GM12878 (cell line): Measurements from ENCODE around the gene C22orf31. TPM values are rescaled to one million over a fixed set of nuclear protein-coding genes. Genes with fewer than 3 reads are reported as not detected.
A peak's percentile ranks its signal among the peaks of the same experiment; 100 is the strongest.

Source experiments
- ATAC-seq: fragments of 200-7000 bp; cut with Tn5 transposase; 3 replicates; pipeline ENCODE4 v1.9.1; 2020; ENCODE audit warnings: mild to moderate bottlenecking, moderate library complexity
- BruUV-seq: library from RNA; stranded (reverse); fragments of 400-500 nt; replicated peaks from 2 replicates; lab custom pipeline; 2021; lab: Mats Ljungman, UMichigan
- CTCF ChIA-PET: fragments of 300-600 bp; sonication (Branson Sonifier 250); formaldehyde crosslinking; extraction: SDS; loops from one replicate; lab custom pipeline; 2021; ENCODE audit warnings: inconsistent platforms; lab: Yijun Ruan, JAX
- POLR2A ChIA-PET: fragments of 350-600 bp; formaldehyde crosslinking; extraction: SDS; loops from one replicate; lab custom pipeline; 2021; ENCODE audit warnings: inconsistent platforms; lab: Charles Lee
- RAD21 ChIA-PET: fragments of 300-600 bp; sonication (Branson Sonifier 250); formaldehyde crosslinking; loops from one replicate; lab custom pipeline; 2023; ENCODE audit warnings: antibody characterized with exemption; ENCODE audit not compliant: unreplicated experiment; lab: Charles Lee
- SMC1A ChIA-PET: fragments of 300-600 bp; sonication (Branson Sonifier 250); formaldehyde crosslinking; loops from one replicate; lab custom pipeline; 2023; ENCODE audit not compliant: unreplicated experiment, uncharacterized antibody; lab: Charles Lee
- DNase-seq: peaks from one replicate; pipeline ENCODE4 v3.0.0-alpha.2; 2011; ENCODE audit warnings: low read depth, low spot score
- FAIRE-seq: peaks from 3 replicates; lab custom pipeline; 2011; peaks lifted over from hg19 to GRCh38; lab: Jason Lieb, UNC
- H2AFZ ChIP-seq: 2 replicates; pipeline ENCODE4 v1.6.0; 2011; ENCODE audit warnings: low read depth, low read length, control low read depth; ENCODE audit not compliant: control insufficient read depth
- H3K27ac ChIP-seq: 2 replicates; pipeline ENCODE4 v1.5.1; 2011; ENCODE audit warnings: control low read depth; ENCODE audit not compliant: control insufficient read depth, insufficient read depth
- H3K27me3 ChIP-seq, 2 experiments: replicated peaks in 1 of 2; 2 replicates each; pipeline versions ENCODE4 v1.6.0 to v1.6.1; 2011; ENCODE audit warnings: low read length in 1 of 2; ENCODE audit not compliant: control insufficient read depth in 2 of 2, insufficient read depth in 2 of 2
- H3K36me3 ChIP-seq, 2 experiments: 2 replicates each; pipeline ENCODE4 v1.5.1; 2011; ENCODE audit warnings: low read length in 1 of 2; ENCODE audit not compliant: control insufficient read depth in 2 of 2, insufficient read depth in 2 of 2
- H3K4me1 ChIP-seq: 2 replicates; pipeline ENCODE4 v1.6.1; 2011; ENCODE audit warnings: mild to moderate bottlenecking, low read length, moderate library complexity, mixed read lengths; ENCODE audit not compliant: control insufficient read depth, insufficient read depth
- H3K4me2 ChIP-seq: 2 replicates; pipeline ENCODE4 v1.6.0; 2011; ENCODE audit warnings: control low read depth; ENCODE audit not compliant: control insufficient read depth, insufficient read depth
- H3K4me3 ChIP-seq: fragments of 200-600 bp; sonication (generic); 2 replicates; pipeline ENCODE4 v1.5.1; 2016
- H3K79me2 ChIP-seq: 2 replicates; pipeline ENCODE4 v1.6.0; 2011; ENCODE audit warnings: low read length; ENCODE audit not compliant: control insufficient read depth, insufficient read depth
- H3K9ac ChIP-seq: 2 replicates; pipeline ENCODE4 v1.8.0; 2011; ENCODE audit warnings: low read length, control low read depth, mixed read lengths; ENCODE audit not compliant: control insufficient read depth, insufficient read depth
- H3K9me3 ChIP-seq: replicated peaks from 3 replicates; pipeline ENCODE4 v1.5.1; 2011; ENCODE audit warnings: mild to moderate bottlenecking, low read length; ENCODE audit not compliant: control insufficient read depth, insufficient read depth
- H4K20me1 ChIP-seq: 2 replicates; pipeline ENCODE4 v1.6.0; 2011; ENCODE audit not compliant: control insufficient read depth, insufficient read depth
- ATF7 ChIP-seq: fragments of 450-650 bp; IDR thresholded peaks from 2 replicates; pipeline ENCODE4 v1.6.1; 2016; ENCODE audit warnings: low read depth, mild to moderate bottlenecking
- BHLHE40 ChIP-seq, 2 experiments: fragments of 450-650 bp in 1 of 2; IDR thresholded peaks; 2 replicates each; pipeline ENCODE4 v1.6.1; 2011 to 2017; ENCODE audit warnings: low read depth in 2 of 2, borderline replicate concordance in 1 of 2, improper control_type of control experiment in 1 of 2, low read length in 1 of 2, mild to moderate bottlenecking in 1 of 2
- DPF2 ChIP-seq: fragments of 450-650 bp; IDR thresholded peaks from 2 replicates; pipeline ENCODE4 v1.6.1; 2017; ENCODE audit warnings: mild to moderate bottlenecking
- ETV6 ChIP-seq, 2 experiments: fragments of 450-650 bp in 1 of 2; IDR thresholded peaks in 1 of 2; conservative IDR thresholded peaks in 1 of 2; 2 replicates each; pipeline ENCODE4 v1.6.1; 2014; ENCODE audit warnings: antibody characterized with exemption in 1 of 2, borderline replicate concordance in 1 of 2, low read depth in 1 of 2, mild to moderate bottlenecking in 1 of 2, moderate library complexity in 1 of 2
- FOXM1 ChIP-seq: IDR thresholded peaks from 2 replicates; pipeline ENCODE4 v1.6.1; 2012; ENCODE audit warnings: low read depth, mild to moderate bottlenecking, inconsistent platforms, low read length, moderate library complexity
- IKZF1 ChIP-seq: fragments of 450-650 bp; conservative IDR thresholded peaks from 2 replicates; pipeline ENCODE4 v1.6.1; 2017; ENCODE audit warnings: antibody characterized with exemption, mild to moderate bottlenecking
- IKZF2 ChIP-seq, 2 experiments: fragments of 450-650 bp; IDR thresholded peaks; 2 replicates each; pipeline ENCODE4 v1.6.1; 2017; ENCODE audit warnings: mild to moderate bottlenecking in 2 of 2, moderate library complexity in 2 of 2
- MTA2 ChIP-seq: fragments of 450-650 bp; IDR thresholded peaks from 2 replicates; pipeline ENCODE4 v1.6.1; 2016; ENCODE audit warnings: low read depth, mild to moderate bottlenecking, moderate library complexity
- NBN ChIP-seq: fragments of 450-650 bp; IDR thresholded peaks from 2 replicates; pipeline ENCODE4 v1.6.1; 2016
- NR2F1 ChIP-seq: fragments of 450-650 bp; conservative IDR thresholded peaks from 2 replicates; pipeline ENCODE4 v1.6.1; 2017; ENCODE audit warnings: mild to moderate bottlenecking
- RELB ChIP-seq: fragments of 450-650 bp; IDR thresholded peaks from 2 replicates; pipeline ENCODE4 v1.6.1; 2017; ENCODE audit warnings: low read depth, mild to moderate bottlenecking, moderate library complexity
- RUNX3 ChIP-seq: IDR thresholded peaks from 2 replicates; pipeline ENCODE4 v1.6.1; 2012; ENCODE audit warnings: low read length, inconsistent platforms
- SPI1 ChIP-seq: IDR thresholded peaks from 2 replicates; pipeline ENCODE4 v1.6.1; 2011; ENCODE audit warnings: low read depth, mild to moderate bottlenecking, low read length, moderate library complexity, borderline replicate concordance; ENCODE audit not compliant: insufficient read depth
- WGBS: methylation state at CpG from one replicate; pipeline ENCODE4 v1.1.6; 2016; ENCODE audit warnings: low lambda C conversion rate; ENCODE audit not compliant: insufficient replicate concordance, insufficient coverage; ENCODE audit errors: missing lambda C conversion rate; 5-methylcytosine and 5-hydroxymethylcytosine counted together
- in situ Hi-C: fragments of 300-500 bp; cut with MboI; formaldehyde crosslinking; loops from 9 replicates; pipeline ENCODE4 v1.14.3; 2018; ENCODE audit warnings: mixed read lengths
- intact Hi-C: fragments of 100-400 bp; cut with micrococcal nuclease; formaldehyde crosslinking; loops from one replicate; pipeline ENCODE4 v1.14.2; 2022; ENCODE audit not compliant: unreplicated experiment
- polyA plus RNA-seq, 11 experiments: library from polyadenylated mRNA; depleted of rRNA in 4 of 11; unstranded in 6 of 11; stranded (reverse) in 5 of 11; fragments of >200 nt; fragmentation: Nextera tagmentation in 4 of 11; fragmentation: Illumina TruSeq in 1 of 11; extraction: Ambion mirVana in 4 of 11; extraction: Trizol in 1 of 11; gene quantifications; 1 replicate in 1 of 11; 2 replicates in 10 of 11; pipeline versions ENCODE4 v1.2.1 to v1.2.3, GENCODE V29; 2011 to 2016; ENCODE audit warnings: inconsistent platforms in 2 of 11, missing spikeins in 2 of 11, low read depth in 1 of 11
- total RNA-seq, 4 experiments: library from RNA; depleted of rRNA in 3 of 4; stranded (reverse); fragments of >200 nt in 3 of 4; fragmentation: Illumina TruSeq in 1 of 4; extraction: Trizol in 1 of 4; gene quantifications; 2 replicates each; pipeline versions ENCODE4 v1.2.1 to v1.2.3, GENCODE V29; 2013 to 2021
- TF ChIP-seq, protein P1 (sequence below): fragments of 450-650 bp; formaldehyde crosslinking; IDR thresholded peaks from 2 replicates; pipeline ENCODE4 v1.5.0; 2022; ENCODE audit warnings: mild to moderate bottlenecking, missing genetic modification characterization

C22orf31 gene
- total and polyA plus RNA-seq, 10 of the 15 experiments (the other 5 are each of a cell fraction or from before 2014, with no cell fraction given) = not detected

DNA sequence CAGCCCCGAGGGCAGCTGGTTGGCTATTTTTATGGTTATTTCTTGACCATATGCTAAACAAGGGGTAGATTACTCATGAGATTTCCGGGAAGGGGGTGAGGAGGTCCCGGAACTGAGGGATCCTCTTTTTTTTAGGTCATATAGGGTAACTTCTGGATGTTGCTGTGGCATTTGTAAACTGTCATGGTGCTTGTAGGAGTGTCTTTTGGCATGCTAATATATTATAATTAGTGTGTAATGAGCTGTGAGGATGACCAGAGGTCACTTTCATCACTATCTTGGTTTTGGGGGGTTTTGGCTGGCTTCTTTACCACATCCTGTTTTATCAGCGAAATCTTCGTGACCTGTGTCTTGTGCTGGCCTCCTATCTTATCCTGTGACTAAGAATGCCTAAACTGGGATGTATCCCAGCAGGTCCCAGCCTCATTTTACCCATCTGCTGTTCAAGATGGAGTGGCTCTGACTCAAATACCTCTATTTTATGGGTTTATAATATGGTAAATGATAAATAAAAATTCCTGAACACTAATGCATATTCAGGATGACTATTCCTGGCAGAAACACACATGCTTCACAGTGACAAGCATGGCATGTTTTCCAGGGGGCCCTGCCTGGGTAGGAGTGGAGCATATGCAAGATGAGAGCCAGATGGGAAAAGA, 22.4 kb upstream of the C22orf31 start:
- Histone ChIP-seq H3K4me1 (0 out of 2 replicates have a peak, but pooled peaks cover 3% of the 10 kb centered on the region), H3K36me3 (no peaks in the 10 kb centered on the region), H3K9ac (no peak overlapping the region), H3K4me3 (no peak overlapping the region), H3K4me2 (no peak overlapping the region), H4K20me1 (no peaks in the 10 kb centered on the region), H2AFZ (0 out of 2 replicates have a peak overlapping the region, but pooled peaks have one; percentile 4), H3K79me2 (no peaks in the 10 kb centered on the region), H3K9me3 (no peaks in the 10 kb centered on the region), H3K27me3 (no peaks in the 10 kb centered on the region), H3K27ac (no peak overlapping the region)
- ChIA-PET SMC1A (interaction anchor here (0.8 to 1.8 kb wide), 7 partner anchors 8 to 227 kb away, joined by 3 to 7 read pairs (median 3); no protein-coding TSS in a partner anchor), POLR2A (interaction anchor here (1.2 kb wide), 1 partner anchor 9 kb away, joined by 3 read pairs; no protein-coding TSS in a partner anchor), RAD21 (no interaction called here), CTCF (no interaction called here)
- no TSS peak for BruUV-seq
- peak; percentile 76 for ATAC-seq
- no peak for DNase-seq
- intact Hi-C loops (no loop called here), in situ Hi-C loops (no loop called here)
- WGBS = 7% methylated on average over 5 of the region's 5 CpGs
- FAIRE-seq = no peak
- TF ChIP-seq IKZF1 (peak; percentile 27; the same call in 1 of the 2 replicates), ATF7 (peak; percentile 38; the same call in 1 of the 2 replicates), MTA2 (peak; percentile 64), BHLHE40 (IDR thresholded peaks at IDR 0.05; ENCODE audit: borderline replicate concordance in 1 of 2, low read depth in 2 of 2, low read length in 1 of 2) (peak in 1 of 2 experiments; percentile 37; a peak in 1 of 4 replicates), FOXM1 (no peak), NR2F1 (peak; percentile 83), IKZF2 (IDR thresholded peaks at IDR 0.05) (peak in 1 of 2 experiments; percentile 33; a peak in 1 of 4 replicates), SPI1 (peak; percentile 26; the same call in 1 of the 2 replicates), RELB (peak; percentile 68; the same call in 1 of the 2 replicates), RUNX3 (peak; percentile 54), ETV6 (conservative IDR thresholded peaks at IDR 0.05 in 1 of 2, IDR thresholded peaks at IDR 0.05 in 1 of 2; ENCODE audit: borderline replicate concordance in 1 of 2, low read depth in 1 of 2) (no peak), NBN (0 out of 2 replicates have a peak, but pooled peaks have one; percentile 32), DPF2 (0 out of 2 replicates have a peak, but pooled peaks have one; percentile 12)
- TF ChIP-seq, protein P1, sequence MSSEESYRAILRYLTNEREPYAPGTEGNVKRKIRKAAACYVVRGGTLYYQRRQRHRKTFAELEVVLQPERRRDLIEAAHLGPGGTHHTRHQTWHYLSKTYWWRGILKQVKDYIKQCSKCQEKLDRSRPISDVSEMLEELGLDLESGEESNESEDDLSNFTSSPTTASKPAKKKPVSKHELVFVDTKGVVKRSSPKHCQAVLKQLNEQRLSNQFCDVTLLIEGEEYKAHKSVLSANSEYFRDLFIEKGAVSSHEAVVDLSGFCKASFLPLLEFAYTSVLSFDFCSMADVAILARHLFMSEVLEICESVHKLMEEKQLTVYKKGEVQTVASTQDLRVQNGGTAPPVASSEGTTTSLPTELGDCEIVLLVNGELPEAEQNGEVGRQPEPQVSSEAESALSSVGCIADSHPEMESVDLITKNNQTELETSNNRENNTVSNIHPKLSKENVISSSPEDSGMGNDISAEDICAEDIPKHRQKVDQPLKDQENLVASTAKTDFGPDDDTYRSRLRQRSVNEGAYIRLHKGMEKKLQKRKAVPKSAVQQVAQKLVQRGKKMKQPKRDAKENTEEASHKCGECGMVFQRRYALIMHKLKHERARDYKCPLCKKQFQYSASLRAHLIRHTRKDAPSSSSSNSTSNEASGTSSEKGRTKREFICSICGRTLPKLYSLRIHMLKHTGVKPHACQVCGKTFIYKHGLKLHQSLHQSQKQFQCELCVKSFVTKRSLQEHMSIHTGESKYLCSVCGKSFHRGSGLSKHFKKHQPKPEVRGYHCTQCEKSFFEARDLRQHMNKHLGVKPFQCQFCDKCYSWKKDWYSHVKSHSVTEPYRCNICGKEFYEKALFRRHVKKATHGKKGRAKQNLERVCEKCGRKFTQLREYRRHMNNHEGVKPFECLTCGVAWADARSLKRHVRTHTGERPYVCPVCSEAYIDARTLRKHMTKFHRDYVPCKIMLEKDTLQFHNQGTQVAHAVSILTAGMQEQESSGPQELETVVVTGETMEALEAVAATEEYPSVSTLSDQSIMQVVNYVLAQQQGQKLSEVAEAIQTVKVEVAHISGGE (CRISPR knock-in tag) = no peak
